C4-2B (cell line): ENCODE data around the gene TMUB2.

Experiments
- H3K27ac ChIP-seq: fragments of 450-650 bp; 2 replicates; pipeline ENCODE4 v1.5.1; 2017
- CTCF ChIP-seq: fragments of 450-650 bp; conservative IDR thresholded peaks from 2 replicates; pipeline ENCODE4 v1.5.1; 2017; ENCODE audit warnings: mild to moderate bottlenecking
- ZFX ChIP-seq: fragments of 450-650 bp; IDR thresholded peaks from 2 replicates; pipeline ENCODE4 v1.6.1; 2017

Gene TMUB2

GRCh38 chr17:44207743-44208142, 21.0 kb downstream of the TMUB2 start:
- H3K27ac ChIP-seq, result no peak overlapping the region
- TF ChIP-seq ZFX, result no peak
- TF ChIP-seq CTCF, result no peak

GRCh38 chr17:44209786-44210341, 23.1 kb downstream of the TMUB2 start:
- H3K27ac ChIP-seq, result no peak overlapping the region
- no peak for TF ChIP-seq ZFX
- no peak for TF ChIP-seq CTCF

- H3K27ac ChIP-seq, result no peak overlapping the region
Observed at GRCh38 chr17:44210342-44211192, 23.8 kb downstream of the TMUB2 start.

GRCh38 chr17:44211281-44212265, 24.8 kb downstream of the TMUB2 start:
- TF ChIP-seq CTCF (no peak), ZFX (no peak)
- no peak overlapping the region for H3K27ac ChIP-seq

More at GRCh38 chr17:44210342-44211192, 23.8 kb downstream of the TMUB2 start:
- TF ChIP-seq CTCF (peak; percentile 27), ZFX (no peak)

- no peak for TF ChIP-seq CTCF
Observed at GRCh38 chr17:44212507-44213402, 26.0 kb downstream of the TMUB2 start.

GRCh38 chr17:44213403-44214229, 26.8 kb downstream of the TMUB2 start:
- TF ChIP-seq CTCF, result no peak
- no peak for TF ChIP-seq ZFX

More at GRCh38 chr17:44212507-44213402, 26.0 kb downstream of the TMUB2 start:
- no peak overlapping the region for H3K27ac ChIP-seq

More at GRCh38 chr17:44213403-44214229, 26.8 kb downstream of the TMUB2 start:
- H3K27ac ChIP-seq, result no peak overlapping the region
